Hepatocyte (in vitro differentiated cells): ENCODE data around the gene SLC17A8. TPM values are rescaled to one million over a fixed set of nuclear protein-coding genes. Genes with fewer than 3 reads are reported as not detected.

Experiments
- DNase-seq: peaks from one replicate; pipeline ENCODE4 v3.0.0-alpha.2; 2016; ENCODE audit warnings: low spot score
- H2AFZ ChIP-seq: fragments of 200-600 bp; sonication (generic); 2 replicates; pipeline ENCODE4 v1.6.0; 2016; ENCODE audit warnings: antibody characterized with exemption, mild to moderate bottlenecking
- H3K27ac ChIP-seq: fragments of 200-600 bp; sonication (generic); 2 replicates; pipeline ENCODE4 v1.5.1; 2016; ENCODE audit warnings: mild to moderate bottlenecking
- H3K27me3 ChIP-seq: fragments of 200-600 bp; sonication (generic); 2 replicates; pipeline ENCODE4 v1.6.1; 2016
- H3K36me3 ChIP-seq: fragments of 200-600 bp; sonication (generic); replicated peaks from 2 replicates; pipeline ENCODE4 v1.5.1; 2016; ENCODE audit warnings: low read depth; ENCODE audit not compliant: insufficient read depth
- H3K4me1 ChIP-seq: fragments of 200-600 bp; sonication (generic); 2 replicates; pipeline ENCODE4 v1.5.1; 2016; ENCODE audit warnings: mild to moderate bottlenecking, moderate library complexity; ENCODE audit not compliant: insufficient read depth
- H3K4me2 ChIP-seq: fragments of 200-600 bp; sonication (generic); 2 replicates; pipeline ENCODE4 v1.6.0; 2016
- H3K4me3 ChIP-seq: fragments of 200-600 bp; sonication (generic); 2 replicates; pipeline ENCODE4 v1.5.1; 2016; ENCODE audit warnings: mild to moderate bottlenecking
- H3K79me2 ChIP-seq: fragments of 200-600 bp; sonication (generic); 2 replicates; pipeline ENCODE4 v1.6.0; 2017; ENCODE audit warnings: mild to moderate bottlenecking
- H3K9me2 ChIP-seq: fragments of 200-600 bp; sonication (generic); replicated peaks from 2 replicates; pipeline ENCODE4 v1.6.0; 2017; ENCODE audit warnings: mild to moderate bottlenecking; ENCODE audit not compliant: insufficient read depth
- H3K9me3 ChIP-seq: fragments of 200-600 bp; sonication (generic); 2 replicates; pipeline ENCODE4 v1.5.1; 2016; ENCODE audit warnings: low read depth, mild to moderate bottlenecking
- H4K20me1 ChIP-seq: fragments of 200-600 bp; sonication (generic); 2 replicates; pipeline ENCODE4 v1.6.0; 2016; ENCODE audit warnings: mild to moderate bottlenecking; ENCODE audit not compliant: insufficient read depth, poor library complexity, severe bottlenecking
- EZH2 ChIP-seq: fragments of 200-600 bp; sonication (generic); IDR thresholded peaks from 2 replicates; pipeline ENCODE4 v1.6.1; 2016; ENCODE audit warnings: antibody characterized with exemption, mild to moderate bottlenecking, borderline replicate concordance
- EZH2phosphoT487 ChIP-seq: fragments of 200-600 bp; sonication (generic); IDR thresholded peaks from one replicate; pipeline ENCODE4 v1.6.1; 2018; ENCODE audit warnings: antibody characterized with exemption, mild to moderate bottlenecking, low read depth, moderate library complexity; ENCODE audit not compliant: unreplicated experiment, severe bottlenecking
- WGBS: methylation state at CpG from one replicate; pipeline ENCODE4 v1.1.6; 2016; ENCODE audit warnings: low lambda C conversion rate; ENCODE audit errors: missing lambda C conversion rate; 5-methylcytosine and 5-hydroxymethylcytosine counted together
- polyA plus RNA-seq: library from polyadenylated mRNA; unstranded; fragments of >200 nt; fragmentation: Nextera tagmentation; extraction: Ambion mirVana; gene quantifications from 2 replicates; pipeline ENCODE4 v1.2.1, GENCODE V29; 2016
- total RNA-seq: library from RNA; depleted of rRNA; stranded (reverse); fragments of >200 nt; gene quantifications from 2 replicates; pipeline ENCODE4 v1.2.3, GENCODE V29; 2014
- TF ChIP-seq, protein P1 (sequence below): fragments of 200-600 bp; sonication (generic); IDR thresholded peaks from 2 replicates; pipeline ENCODE4 v1.5.1; 2016; ENCODE audit warnings: antibody characterized with exemption, mild to moderate bottlenecking; ENCODE audit not compliant: poor library complexity

The SLC17A8 gene
- total and polyA plus RNA-seq, 2 experiments from 2014 or later: 0.10 TPM; not detected in 1

- H3K27me3 ChIP-seq: no peaks in the 10 kb centered on the region
- H2AFZ ChIP-seq: no peak overlapping the region
- no peak overlapping the region for H3K4me2 ChIP-seq
- H3K27ac ChIP-seq: no peak overlapping the region
- H3K4me3 ChIP-seq: no peak overlapping the region
- H4K20me1 ChIP-seq: no peaks in the 10 kb centered on the region
- H3K9me2 ChIP-seq: no peaks in the 10 kb centered on the region
- TF ChIP-seq EZH2phosphoT487 (no peak), EZH2 (no peak)
- TF ChIP-seq, protein P1, sequence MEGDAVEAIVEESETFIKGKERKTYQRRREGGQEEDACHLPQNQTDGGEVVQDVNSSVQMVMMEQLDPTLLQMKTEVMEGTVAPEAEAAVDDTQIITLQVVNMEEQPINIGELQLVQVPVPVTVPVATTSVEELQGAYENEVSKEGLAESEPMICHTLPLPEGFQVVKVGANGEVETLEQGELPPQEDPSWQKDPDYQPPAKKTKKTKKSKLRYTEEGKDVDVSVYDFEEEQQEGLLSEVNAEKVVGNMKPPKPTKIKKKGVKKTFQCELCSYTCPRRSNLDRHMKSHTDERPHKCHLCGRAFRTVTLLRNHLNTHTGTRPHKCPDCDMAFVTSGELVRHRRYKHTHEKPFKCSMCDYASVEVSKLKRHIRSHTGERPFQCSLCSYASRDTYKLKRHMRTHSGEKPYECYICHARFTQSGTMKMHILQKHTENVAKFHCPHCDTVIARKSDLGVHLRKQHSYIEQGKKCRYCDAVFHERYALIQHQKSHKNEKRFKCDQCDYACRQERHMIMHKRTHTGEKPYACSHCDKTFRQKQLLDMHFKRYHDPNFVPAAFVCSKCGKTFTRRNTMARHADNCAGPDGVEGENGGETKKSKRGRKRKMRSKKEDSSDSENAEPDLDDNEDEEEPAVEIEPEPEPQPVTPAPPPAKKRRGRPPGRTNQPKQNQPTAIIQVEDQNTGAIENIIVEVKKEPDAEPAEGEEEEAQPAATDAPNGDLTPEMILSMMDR: no peak
- DNase-seq: no peak
- WGBS: 60% methylated on average over 2 of the region's 2 CpGs
- H3K9me3 ChIP-seq: no peaks in the 10 kb centered on the region
- H3K79me2 ChIP-seq: no peaks in the 10 kb centered on the region
- H3K4me1 ChIP-seq: no peaks in the 10 kb centered on the region
- no peaks in the 10 kb centered on the region for H3K36me3 ChIP-seq
Observed at GRCh38 chr12:100365411-100365810, 8.5 kb downstream of the SLC17A8 start.

GRCh38 chr12:100368066-100368465, 11.2 kb downstream of the SLC17A8 start:
- TF ChIP-seq, protein P1: no peak
- TF ChIP-seq EZH2phosphoT487: no peak
- TF ChIP-seq EZH2: no peak
- Histone ChIP-seq H3K27ac (no peak overlapping the region), H2AFZ (no peak overlapping the region), H3K79me2 (no peaks in the 10 kb centered on the region), H3K4me3 (no peak overlapping the region), H4K20me1 (no peaks in the 10 kb centered on the region), H3K36me3 (no peaks in the 10 kb centered on the region), H3K4me1 (no peaks in the 10 kb centered on the region), H3K4me2 (no peak overlapping the region), H3K9me2 (no peaks in the 10 kb centered on the region), H3K27me3 (no peaks in the 10 kb centered on the region), H3K9me3 (no peaks in the 10 kb centered on the region)
- no peak for DNase-seq
- WGBS: 96% methylated on average over 1 of the region's 1 CpG

DNA sequence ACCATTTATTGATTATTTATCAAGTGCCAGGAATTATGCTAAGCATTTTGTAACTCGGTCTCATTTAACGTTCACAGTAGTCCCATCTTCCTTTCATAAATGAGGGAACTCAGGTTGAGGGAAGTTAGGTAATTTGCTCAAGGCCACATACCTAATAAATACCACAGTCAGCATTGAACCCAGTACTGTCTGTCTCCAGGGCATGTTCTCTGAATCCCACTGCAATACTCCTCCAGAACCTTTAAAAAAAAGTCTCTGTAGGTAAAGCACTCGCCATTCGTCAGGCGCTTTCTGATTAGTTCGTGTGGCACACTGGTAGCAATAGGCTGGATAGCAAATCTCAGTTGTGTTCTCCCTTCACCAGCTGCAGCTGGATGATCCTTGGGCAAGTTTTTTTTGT, 14.3 kb downstream of the SLC17A8 start:
- Histone ChIP-seq H3K4me1 (no peaks in the 10 kb centered on the region), H3K27ac (no peak overlapping the region), H3K9me3 (no peaks in the 10 kb centered on the region), H4K20me1 (no peaks in the 10 kb centered on the region), H3K4me2 (no peak overlapping the region), H3K36me3 (no peaks in the 10 kb centered on the region), H3K27me3 (no peaks in the 10 kb centered on the region), H3K79me2 (no peaks in the 10 kb centered on the region), H3K4me3 (no peak overlapping the region), H3K9me2 (no peaks in the 10 kb centered on the region), H2AFZ (no peak overlapping the region)
- 73% methylated on average over 6 of the region's 6 CpGs for WGBS
- TF ChIP-seq, protein P1: no peak
- TF ChIP-seq EZH2 (no peak), EZH2phosphoT487 (no peak)
- no peak for DNase-seq
